Nucleus accumbens (tissue), 56 donors: ENCODE results near the gene TBXT.

ENCODE experiments used
- DNase-seq, 56 donors: peaks; one replicate each; lab custom pipeline; 2025; lab: John Stamatoyannopoulos, UW

The TBXT gene

GRCh38 chr6:166121726-166122125 is 45.9 kb downstream of the TBXT start:
- DNase-seq = no peak

DNA sequence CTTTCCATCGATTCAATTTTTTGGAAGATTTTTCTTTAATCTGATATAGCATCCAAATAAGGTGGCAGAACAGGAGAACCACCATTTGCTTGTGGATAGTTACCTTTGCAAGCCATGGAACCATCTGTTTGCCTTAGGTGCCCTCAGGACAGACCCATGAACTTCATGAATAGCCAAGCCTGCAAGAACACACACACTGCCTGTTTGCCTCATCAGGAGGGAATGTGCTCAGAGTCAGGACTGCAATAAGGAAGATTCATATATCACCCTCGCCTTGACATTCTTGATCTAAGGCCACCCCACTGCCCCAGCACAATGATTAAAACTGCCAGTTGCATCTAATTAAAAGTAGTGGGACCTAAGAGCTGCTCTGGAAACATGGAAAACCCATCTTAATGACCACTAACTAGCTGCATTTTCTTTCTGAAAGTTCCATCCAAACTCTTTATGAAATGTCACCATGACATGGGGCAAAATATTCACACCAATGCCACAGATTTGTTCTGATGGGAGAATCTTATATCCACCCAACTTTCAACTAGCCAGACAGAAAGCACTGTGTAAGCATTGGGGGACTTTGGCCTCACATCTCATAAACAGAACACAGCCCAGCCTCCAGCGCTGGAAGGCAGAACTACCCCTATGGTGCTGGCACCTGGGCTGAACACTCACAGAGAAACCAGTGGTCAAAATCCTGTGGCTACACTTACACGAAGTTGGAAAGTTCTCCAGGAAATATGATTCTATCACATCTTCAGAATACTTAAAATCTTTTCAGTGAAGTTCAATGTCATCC is 48.3 kb downstream of the TBXT start:
- no peak for DNase-seq

- DNase-seq = no peak
These were observed 52.0 kb downstream of the TBXT start for GRCh38 chr6:166115609-166116008.

- peak in 1 of 56 donors; percentile 3 for DNase-seq
These were observed 55.1 kb downstream of the TBXT start for GRCh38 chr6:166112580-166112979.

DNA sequence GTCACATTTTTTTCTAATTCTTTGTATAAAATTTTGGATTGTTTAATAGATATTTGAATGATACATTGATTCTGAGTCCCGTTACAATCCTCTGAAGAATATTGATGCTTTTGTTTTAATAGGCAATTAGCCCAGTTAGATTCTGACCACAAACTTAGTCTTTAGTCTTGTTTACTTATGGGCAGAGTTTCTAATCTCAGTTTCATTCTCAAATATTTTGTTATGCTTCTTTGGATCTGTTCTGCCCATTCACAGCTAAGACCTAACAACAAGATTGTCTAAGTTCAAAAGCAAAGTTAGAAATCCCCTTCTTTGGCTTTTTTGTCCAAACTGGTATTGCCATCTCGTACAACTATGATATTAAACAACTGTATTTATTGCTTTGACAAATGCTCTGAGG is 58.0 kb downstream of the TBXT start:
- DNase-seq = no peak
